Activated B cell treated with CpG ODN at 0.5 μM for 24 hours (primary cell): ENCODE results near the gene BMX. TPM values are rescaled to one million over a fixed set of nuclear protein-coding genes. Genes with fewer than 3 reads are reported as not detected.

Experiments
- ATAC-seq: fragments of 200-7000 bp; cut with Tn5 transposase; one replicate; pipeline ENCODE4 v1.10.0; 2021; ENCODE audit warnings: low read depth, mild to moderate bottlenecking, moderate library complexity
- CTCF ChIA-PET: fragments of 350-600 bp; sonication (Branson Sonifier 250); formaldehyde crosslinking; loops from one replicate; lab custom pipeline; 2021; ENCODE audit warnings: antibody characterized with exemption; lab: Charles Lee
- POLR2A ChIA-PET: fragments of 350-600 bp; sonication (Branson Sonifier 250); formaldehyde crosslinking; loops from one replicate; lab custom pipeline; 2021; ENCODE audit warnings: antibody characterized with exemption; lab: Charles Lee
- DNase-seq: peaks from one replicate; pipeline ENCODE4 v3.0.0; 2022
- H3K27ac Mint-ChIP-seq: one replicate; pipeline ENCODE4 v1.8.0; 2020; ENCODE audit warnings: mixed read lengths
- H3K27me3 Mint-ChIP-seq: one replicate; pipeline ENCODE4 v1.8.0; 2021; ENCODE audit warnings: mixed read lengths
- H3K36me3 Mint-ChIP-seq: one replicate; pipeline ENCODE4 v1.8.0; 2021; ENCODE audit warnings: low read depth, mixed read lengths
- H3K4me1 Mint-ChIP-seq: one replicate; pipeline ENCODE4 v1.8.0; 2021; ENCODE audit warnings: mixed read lengths
- H3K4me3 Mint-ChIP-seq: one replicate; pipeline ENCODE4 v1.8.0; 2020; ENCODE audit warnings: mild to moderate bottlenecking, mixed read lengths
- H3K9me3 Mint-ChIP-seq: one replicate; pipeline ENCODE4 v1.8.0; 2020; ENCODE audit warnings: mixed read lengths
- intact Hi-C: fragments of 100-400 bp; cut with micrococcal nuclease; formaldehyde crosslinking; loops from one replicate; pipeline ENCODE4 v1.15.1; 2024
- total RNA-seq: library from RNA; stranded (reverse); gene quantifications from 2 replicates; pipeline ENCODE4 v1.2.3, GENCODE V29; 2022
- TF ChIP-seq, protein P1 (sequence below): fragments of 200-600 bp; IDR thresholded peaks from one replicate; pipeline ENCODE4 v1.8.0; 2022; ENCODE audit warnings: antibody characterized with exemption, mild to moderate bottlenecking

BMX gene
- total RNA-seq, 1 donor from 2014 or later: not detected

DNA sequence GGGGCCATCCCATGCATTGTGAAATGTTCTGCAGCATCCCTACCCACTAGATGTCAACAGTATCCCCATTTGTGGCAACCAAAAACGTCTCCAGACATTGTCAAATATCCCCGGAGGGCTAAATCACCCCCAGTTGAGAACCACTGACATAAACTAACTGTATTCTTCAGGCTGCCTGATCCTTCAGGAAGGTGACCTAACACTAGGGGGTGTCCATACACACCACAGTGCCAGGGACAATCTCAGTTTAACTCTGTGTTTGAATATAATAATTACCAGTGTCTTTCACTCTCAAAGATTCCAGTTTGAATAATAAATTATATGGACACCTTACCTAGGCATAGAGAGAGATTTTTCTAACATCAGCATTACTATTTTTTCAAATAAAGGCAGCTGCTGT lies 93.8 kb downstream of the BMX start:
- H3K4me1 Mint-ChIP-seq: no peaks in the 10 kb centered on the region
- no peak overlapping the region for H3K4me3 Mint-ChIP-seq
- TF ChIP-seq, protein P1, sequence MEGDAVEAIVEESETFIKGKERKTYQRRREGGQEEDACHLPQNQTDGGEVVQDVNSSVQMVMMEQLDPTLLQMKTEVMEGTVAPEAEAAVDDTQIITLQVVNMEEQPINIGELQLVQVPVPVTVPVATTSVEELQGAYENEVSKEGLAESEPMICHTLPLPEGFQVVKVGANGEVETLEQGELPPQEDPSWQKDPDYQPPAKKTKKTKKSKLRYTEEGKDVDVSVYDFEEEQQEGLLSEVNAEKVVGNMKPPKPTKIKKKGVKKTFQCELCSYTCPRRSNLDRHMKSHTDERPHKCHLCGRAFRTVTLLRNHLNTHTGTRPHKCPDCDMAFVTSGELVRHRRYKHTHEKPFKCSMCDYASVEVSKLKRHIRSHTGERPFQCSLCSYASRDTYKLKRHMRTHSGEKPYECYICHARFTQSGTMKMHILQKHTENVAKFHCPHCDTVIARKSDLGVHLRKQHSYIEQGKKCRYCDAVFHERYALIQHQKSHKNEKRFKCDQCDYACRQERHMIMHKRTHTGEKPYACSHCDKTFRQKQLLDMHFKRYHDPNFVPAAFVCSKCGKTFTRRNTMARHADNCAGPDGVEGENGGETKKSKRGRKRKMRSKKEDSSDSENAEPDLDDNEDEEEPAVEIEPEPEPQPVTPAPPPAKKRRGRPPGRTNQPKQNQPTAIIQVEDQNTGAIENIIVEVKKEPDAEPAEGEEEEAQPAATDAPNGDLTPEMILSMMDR: no peak
- intact Hi-C loops: no loop called here
- no peaks in the 10 kb centered on the region for H3K27me3 Mint-ChIP-seq
- no peak for ATAC-seq
- no peaks in the 10 kb centered on the region for H3K36me3 Mint-ChIP-seq
- no peaks in the 10 kb centered on the region for H3K9me3 Mint-ChIP-seq
- H3K27ac Mint-ChIP-seq: no peak overlapping the region
- ChIA-PET CTCF (no interaction called here), POLR2A (no interaction called here)
- no peak for DNase-seq

DNA sequence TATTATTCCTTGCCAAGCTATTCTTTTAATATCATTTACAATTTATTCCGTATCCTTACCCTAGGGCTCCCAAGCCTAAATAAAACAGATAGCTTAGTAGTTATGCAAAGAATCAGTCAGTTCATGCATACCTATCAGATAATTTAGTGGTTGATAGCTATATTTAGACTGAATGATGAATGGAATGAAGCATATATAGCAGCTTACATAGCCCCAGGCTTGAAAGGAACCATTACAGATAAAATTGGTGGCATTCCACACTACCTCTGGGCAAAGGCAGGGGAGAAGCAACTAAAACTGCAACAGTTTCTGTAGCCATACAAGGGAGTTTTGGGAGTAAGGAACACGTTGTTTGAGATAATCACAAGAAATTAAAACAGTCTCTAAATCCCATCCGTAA lies 97.4 kb downstream of the BMX start:
- no peaks in the 10 kb centered on the region for H3K9me3 Mint-ChIP-seq
- intact Hi-C loops: no loop called here
- no peak overlapping the region for H3K27ac Mint-ChIP-seq
- H3K4me1 Mint-ChIP-seq: no peaks in the 10 kb centered on the region
- POLR2A ChIA-PET: no interaction called here
- H3K36me3 Mint-ChIP-seq: no peaks in the 10 kb centered on the region
- TF ChIP-seq, protein P1: no peak
- ATAC-seq (no peak), DNase-seq (no peak)
- H3K4me3 Mint-ChIP-seq: no peak overlapping the region
- CTCF ChIA-PET: no interaction called here
- H3K27me3 Mint-ChIP-seq: peaks cover 6% of the 10 kb centered on the region

DNA sequence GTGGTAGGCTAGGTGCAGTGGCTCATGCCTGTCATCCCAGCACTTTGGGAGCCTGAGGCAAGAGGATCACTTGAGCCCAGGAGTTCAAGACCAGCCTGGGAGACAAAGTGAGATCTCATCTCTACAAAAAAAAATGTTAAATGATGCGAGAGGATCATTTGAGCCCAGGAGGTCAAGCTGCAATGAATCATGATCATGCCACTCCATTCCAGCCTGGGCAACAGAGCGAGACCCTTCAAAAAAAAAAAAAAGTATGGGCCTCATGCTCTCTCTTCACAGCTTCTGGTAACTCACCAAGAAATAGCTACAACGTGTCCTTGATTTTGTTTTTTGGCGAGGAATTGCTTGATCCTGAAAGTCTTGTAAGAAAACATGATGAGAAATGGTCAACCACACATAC lies 98.9 kb downstream of the BMX start:
- no peak for ATAC-seq
- TF ChIP-seq, protein P1: no peak
- Mint-ChIP-seq H3K4me3 (no peak overlapping the region), H3K36me3 (no peaks in the 10 kb centered on the region), H3K27me3 (peaks cover 10% of the 10 kb centered on the region), H3K27ac (no peak overlapping the region), H3K4me1 (no peaks in the 10 kb centered on the region), H3K9me3 (no peaks in the 10 kb centered on the region)
- DNase-seq: no peak
- ChIA-PET CTCF (no interaction called here), POLR2A (no interaction called here)
- intact Hi-C loops: no loop called here

DNA sequence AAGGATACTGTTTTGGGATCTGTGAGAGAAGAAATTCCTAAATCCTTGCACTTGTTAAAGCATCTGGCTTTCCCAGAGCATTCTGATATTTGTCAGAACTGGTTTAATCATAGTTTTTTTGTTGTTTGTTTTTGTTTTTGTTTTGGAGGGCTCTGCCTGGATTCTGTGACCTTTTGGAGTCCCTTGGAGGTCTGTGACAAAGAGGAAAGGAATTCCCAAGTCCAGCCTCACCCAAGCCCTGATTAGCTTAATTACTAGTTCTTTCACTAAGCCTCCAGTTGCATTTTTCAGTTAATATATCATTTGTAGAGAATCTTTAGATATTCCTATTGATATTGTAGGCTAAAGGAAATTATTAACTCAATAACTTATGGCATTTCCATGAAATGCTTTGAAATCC lies 99.4 kb downstream of the BMX start:
- Mint-ChIP-seq H3K27ac (no peak overlapping the region), H3K9me3 (no peaks in the 10 kb centered on the region), H3K4me1 (no peaks in the 10 kb centered on the region), H3K27me3 (peaks cover 10% of the 10 kb centered on the region), H3K36me3 (no peaks in the 10 kb centered on the region), H3K4me3 (no peak overlapping the region)
- TF ChIP-seq, protein P1: no peak
- ChIA-PET POLR2A (no interaction called here), CTCF (no interaction called here)
- ATAC-seq (no peak), DNase-seq (no peak)
- intact Hi-C loops: no loop called here

DNA sequence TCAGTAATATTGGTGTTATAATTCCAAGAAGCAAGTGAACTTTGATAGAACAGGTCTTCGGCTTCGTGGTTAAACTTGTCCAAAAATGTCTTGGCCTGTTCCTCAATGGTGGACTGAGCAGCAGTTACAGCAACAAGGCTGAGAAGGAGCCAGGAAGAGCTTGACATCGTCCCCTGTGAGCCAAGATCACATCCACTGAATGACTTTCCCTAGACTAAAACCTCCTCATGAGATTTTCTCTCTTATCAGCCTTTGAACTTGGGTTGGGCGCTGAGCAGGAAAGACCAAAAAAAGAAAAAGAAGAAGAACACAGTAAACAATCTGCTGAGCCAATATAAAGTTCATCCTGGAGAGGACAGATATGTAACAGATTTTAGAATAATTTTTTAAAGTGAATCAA lies 100.1 kb downstream of the BMX start, which contains the start of gene ACE2:
Gene ACE2, minus strand, starts transcription at position 216 of the 400 bp plus-strand sequence. Its CDS starts 49 bp downstream, at position 167.
- Mint-ChIP-seq H3K9me3 (no peaks in the 10 kb centered on the region), H3K4me1 (no peaks in the 10 kb centered on the region), H3K27me3 (peaks cover 10% of the 10 kb centered on the region), H3K36me3 (no peaks in the 10 kb centered on the region), H3K27ac (no peak within 1 kb of the TSS), H3K4me3 (no peak within 1 kb of the TSS)
- ATAC-seq (no peak), DNase-seq (no peak)
- ChIA-PET POLR2A (interaction anchor here (0.7 kb wide), 1 partner anchor 946 kb away, joined by 6 read pairs; no protein-coding TSS in a partner anchor), CTCF (no interaction called here)
- intact Hi-C loops: no loop called here
- TF ChIP-seq, protein P1: no peak
